Adipose tissue (tissue), 3 donors: ENCODE data around the gene HHIPL1. TPM values are rescaled to one million over a fixed set of nuclear protein-coding genes. Genes with fewer than 3 reads are reported as not detected.

Experiments
- polyA plus RNA-seq, 3 donors: library from polyadenylated mRNA; stranded (reverse); fragments of 200-250 nt; gene quantifications; one replicate each; pipeline ENCODE4 v1.2.3, GENCODE V29; 2013
- donor health status: healthy with polysubstance abuse.
- donor health status: Bipolar disorder and iron deficiency.
- donor health status: healthy.

Gene HHIPL1
- polyA plus RNA-seq, 3 donors, result 0.16 to 1.1 (median 0.90) TPM

Other genes with a start within 250 kb of the HHIPL1 start
- 10 to 100 TPM; 19.8 to 45.5 (median 37.8) TPM for gene SETD3, start 164.3 kb upstream of the HHIPL1 start, polyA plus RNA-seq
- gene CCNK, start 163.7 kb upstream of the HHIPL1 start, polyA plus RNA-seq, result 10 to 100 TPM in 2 of 3 donors, 1 to 10 TPM in 1; 8.0 to 19.5 (median 11.8) TPM
- gene CCDC85C, start 40.9 kb upstream of the HHIPL1 start, polyA plus RNA-seq, result 10 to 100 TPM in 1 of 3 donors, 1 to 10 TPM in 2; 3.8 to 14.8 (median 3.9) TPM
- gene CYP46A1, start 39.2 kb downstream of the HHIPL1 start, polyA plus RNA-seq, result 1 to 10 TPM in 1 of 3 donors, under 1 TPM in 2; 0.84 to 1.6 (median 0.91) TPM
- gene EML1, start 148.3 kb downstream of the HHIPL1 start, polyA plus RNA-seq, result 10 to 100 TPM in 2 of 3 donors, 1 to 10 TPM in 1; 5.2 to 19.6 (median 14.1) TPM